Measurements from ENCODE around the gene BBC3.
"Not testable (repeated sequence)": the region's sequence is repeated elsewhere in the genome, so short reads cannot be mapped to it uniquely, and the experiment has no call there.

Gene BBC3

GRCh38 chr19:47258434-47258833, 27.4 kb upstream of the BBC3 start:
- DNase-seq (ENCODE audit: low read depth, low spot score), result no peak

DNA sequence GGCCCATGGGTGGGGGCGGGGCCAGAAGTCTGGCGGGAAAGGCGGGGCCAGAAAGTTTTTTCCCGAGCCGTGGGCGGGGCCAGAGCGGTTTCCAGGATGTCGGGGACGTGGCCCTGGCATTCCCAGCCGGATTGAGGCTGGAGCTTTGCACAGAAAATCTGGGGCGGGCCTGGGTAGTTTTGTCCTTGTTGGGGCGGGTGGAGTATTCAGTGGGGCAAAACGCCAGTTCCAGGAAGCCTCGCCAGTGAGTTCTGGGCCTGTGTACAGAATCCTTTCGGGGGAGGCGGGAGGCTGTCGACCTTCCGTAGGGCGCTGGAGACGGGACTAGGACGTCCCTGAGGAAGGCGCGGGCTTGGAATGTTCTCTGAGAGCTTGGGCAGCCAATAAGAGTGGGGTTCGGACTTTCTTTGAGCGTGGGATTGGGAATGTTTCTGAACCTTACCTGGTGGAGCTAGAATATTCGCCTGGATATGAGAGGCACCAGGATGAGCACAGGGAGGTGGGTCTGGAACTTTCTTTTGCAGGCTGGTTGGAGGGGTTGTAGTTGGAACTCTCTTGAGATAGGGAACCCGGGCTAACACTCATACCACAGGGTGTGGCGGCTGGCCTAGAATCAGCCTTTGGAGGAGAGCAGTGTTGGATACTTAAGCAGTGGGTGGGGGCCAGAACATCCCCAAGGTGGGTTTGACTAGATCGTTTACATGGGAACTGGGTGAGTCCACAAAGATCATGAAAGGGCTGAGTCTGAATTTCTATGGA, 26.6 kb upstream of the BBC3 start:
- DNase-seq (ENCODE audit: low read depth, low spot score), result no peak

- peak; percentile 97 for DNase-seq (ENCODE audit: low read depth, low spot score)
These were observed 25.9 kb upstream of the BBC3 start for GRCh38 chr19:47256693-47257410.

- peak; percentile 85 for DNase-seq (ENCODE audit: low read depth, low spot score)
These were observed 25.1 kb upstream of the BBC3 start, which contains the start of gene CCDC9 for GRCh38 chr19:47255879-47256692. Gene CCDC9, plus strand, starts transcription at chr19:47256525. Its CDS starts 1,876 bp downstream, at chr19:47258401.

GRCh38 chr19:47253970-47254369, 23.0 kb upstream of the BBC3 start:
- DNase-seq (ENCODE audit: low read depth, low spot score), result no peak

- DNase-seq (ENCODE audit: low read depth, low spot score), result no peak
These were observed 22.5 kb upstream of the BBC3 start for GRCh38 chr19:47253467-47253881.

DNA sequence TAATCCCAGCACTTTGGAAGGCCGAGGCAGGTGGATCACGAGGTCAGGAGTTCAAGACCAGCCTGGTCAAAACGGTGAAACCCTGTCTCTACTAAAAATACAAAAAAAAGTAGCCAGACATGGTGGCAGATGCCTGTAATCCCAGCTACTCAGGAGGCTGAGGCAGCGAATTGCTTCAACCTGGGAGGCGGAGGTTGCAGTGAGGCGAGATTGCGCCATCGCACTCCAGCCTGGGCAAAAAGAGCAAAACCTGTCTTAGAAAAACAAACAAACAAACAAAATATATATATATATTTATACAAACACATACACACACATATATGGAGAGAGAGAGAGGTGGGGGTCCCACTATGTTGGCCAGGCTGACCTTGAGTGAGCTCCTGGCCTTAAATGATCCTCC, 22.0 kb upstream of the BBC3 start:
- DNase-seq (ENCODE audit: low read depth, low spot score), result not testable (repeated sequence)

- no peak for DNase-seq (ENCODE audit: low read depth, low spot score)
These were observed 16.4 kb upstream of the BBC3 start for GRCh38 chr19:47247308-47247990.

DNA sequence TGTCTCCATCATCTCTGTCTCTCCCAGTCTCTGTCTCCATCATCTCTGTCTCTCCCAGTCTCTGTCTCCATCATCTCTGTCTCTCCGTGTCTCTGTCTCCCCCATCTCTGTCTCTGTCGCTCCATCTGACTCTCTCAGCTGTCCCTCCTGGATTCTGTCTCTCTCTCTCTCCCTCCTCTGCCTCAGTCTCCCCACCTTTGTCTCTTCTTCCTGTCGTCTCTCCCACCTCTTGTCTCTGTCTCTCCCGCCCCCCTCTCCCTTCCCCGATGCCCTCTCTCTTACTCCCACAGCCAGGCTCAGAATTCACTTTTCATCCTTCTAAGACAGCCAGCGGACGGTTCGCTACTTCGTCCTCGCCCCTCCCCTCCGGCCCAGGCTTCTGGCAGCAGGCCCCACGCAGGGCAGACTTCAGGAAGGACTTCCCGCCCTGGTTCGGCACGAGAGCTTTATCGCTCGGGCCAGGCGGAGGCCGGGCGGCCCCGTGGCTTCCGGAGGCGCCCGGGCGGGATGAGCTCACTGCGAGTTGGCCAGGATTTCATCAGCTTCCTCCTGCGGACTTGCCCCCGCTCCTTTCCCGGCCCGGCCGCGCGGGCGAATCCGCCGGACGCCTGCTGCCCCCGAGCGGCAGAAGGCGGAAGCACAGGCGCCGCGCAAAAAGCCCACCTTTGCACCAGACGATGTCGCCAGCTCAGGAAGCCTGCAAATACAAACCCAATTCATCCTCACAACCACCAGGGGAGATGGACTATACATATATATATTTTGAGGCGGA, 13.0 kb upstream of the BBC3 start:
- DNase-seq (ENCODE audit: low read depth, low spot score), result peak; percentile 82

- no peak for DNase-seq (ENCODE audit: low read depth, low spot score)
These were observed 12.4 kb upstream of the BBC3 start for GRCh38 chr19:47243364-47243775.

DNA sequence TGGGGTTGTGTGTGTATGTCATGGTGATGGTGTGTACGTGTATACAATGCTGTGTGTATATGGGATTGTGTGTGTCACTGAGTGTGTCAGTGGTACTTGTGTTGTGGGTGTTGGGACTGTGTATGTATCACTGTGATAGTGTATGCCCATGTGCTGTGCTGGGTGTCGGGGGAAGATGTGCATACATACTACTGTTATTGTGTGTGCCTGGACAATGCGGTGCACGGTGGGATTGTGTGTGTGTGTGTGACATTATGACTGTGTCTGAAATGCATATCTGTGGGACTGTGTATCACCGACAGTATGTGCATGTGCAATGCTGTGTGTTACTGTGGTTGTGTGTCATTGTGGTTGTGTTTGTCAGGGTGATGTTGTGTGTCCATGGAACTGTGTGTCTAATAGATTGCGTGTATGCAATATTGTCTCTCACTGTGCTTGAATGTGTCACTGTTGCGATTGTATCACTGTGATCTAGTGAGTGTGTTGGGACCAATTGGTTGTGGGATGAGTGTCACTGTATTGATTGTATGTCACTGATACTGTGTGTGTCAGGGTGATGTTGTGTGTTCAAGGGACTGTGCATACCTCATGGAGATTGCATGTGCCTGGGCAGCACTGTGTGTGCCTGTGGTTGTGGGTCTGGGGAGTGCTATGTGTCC, 11.0 kb upstream of the BBC3 start:
- no peak for DNase-seq (ENCODE audit: low read depth, low spot score)

GRCh38 chr19:47240996-47241918, 10.3 kb upstream of the BBC3 start:
- DNase-seq (ENCODE audit: low read depth, low spot score), result no peak

DNA sequence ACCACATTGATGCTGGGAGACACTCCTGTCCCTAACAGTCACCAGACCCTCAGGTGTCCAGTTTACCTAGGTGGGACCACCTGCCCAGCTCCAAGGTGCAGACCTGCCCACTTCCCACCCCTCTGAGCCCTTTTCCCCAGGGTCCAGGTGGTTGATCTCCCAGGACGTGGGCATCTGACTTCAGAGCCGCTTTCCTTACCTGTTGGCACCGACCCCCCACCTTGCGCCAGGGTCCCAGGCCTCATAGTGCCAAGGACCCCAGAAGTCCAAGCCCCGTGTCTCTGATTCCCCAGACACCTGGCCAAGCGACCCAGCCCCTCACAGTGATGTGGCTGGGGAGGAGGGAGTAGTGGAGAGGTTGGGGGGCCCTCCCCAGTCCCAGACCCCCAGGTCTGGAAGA, 9.6 kb upstream of the BBC3 start:
- no peak for DNase-seq (ENCODE audit: low read depth, low spot score)

- no peak for DNase-seq (ENCODE audit: low read depth, low spot score)
These were observed 8.8 kb upstream of the BBC3 start for GRCh38 chr19:47239610-47240296.

GRCh38 chr19:47239152-47239551, 8.2 kb upstream of the BBC3 start:
- no peak for DNase-seq (ENCODE audit: low read depth, low spot score)

- DNase-seq (ENCODE audit: low read depth, low spot score), result no peak
These were observed 5.2 kb upstream of the BBC3 start for GRCh38 chr19:47236072-47236675.

DNA sequence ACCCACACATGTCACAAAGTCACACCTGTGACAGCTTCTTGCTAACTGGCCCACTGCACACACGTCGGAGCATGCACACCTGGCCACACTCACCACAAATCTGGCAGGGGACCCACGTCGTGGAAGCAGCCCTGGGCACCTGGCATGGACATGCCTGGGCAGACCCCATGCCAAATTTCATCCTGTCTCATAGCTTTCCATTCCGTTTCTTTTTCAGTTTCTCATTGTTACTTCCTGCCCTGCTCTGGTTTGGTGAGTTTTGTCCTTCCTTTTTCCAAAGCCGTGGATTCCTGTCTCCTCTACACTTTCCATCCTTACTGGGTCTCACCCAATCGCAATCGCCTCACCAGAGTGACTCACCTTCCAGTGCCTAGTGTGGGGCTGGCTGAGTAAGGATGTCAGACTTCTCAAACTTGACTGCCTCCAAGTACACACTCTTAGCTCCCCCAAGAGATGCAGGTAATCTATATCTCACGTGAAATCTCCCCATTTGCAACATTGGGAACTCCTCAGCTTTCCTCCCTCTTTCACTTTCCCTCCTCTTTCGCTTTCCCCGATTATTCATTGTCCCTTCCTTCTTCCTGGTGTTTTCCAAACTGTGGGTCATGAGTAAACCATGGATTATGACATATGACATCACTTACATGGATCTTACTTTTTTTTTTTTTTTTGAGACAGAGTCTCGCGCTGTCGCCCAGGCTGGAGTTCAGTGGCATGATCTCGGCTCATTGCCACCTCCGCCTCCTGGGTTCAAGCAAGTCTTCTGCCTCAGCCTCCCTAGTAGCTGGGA, 1.6 kb upstream of the BBC3 start:
- DNase-seq (ENCODE audit: low read depth, low spot score), result no peak
